Lung (tissue), 12 donors: Measurements from ENCODE around the gene ARMC7. TPM values are rescaled to one million over a fixed set of nuclear protein-coding genes. Genes with fewer than 3 reads are reported as not detected.

Source experiments
- ATAC-seq: fragments of 200-7000 bp; cut with Tn5 transposase; one replicate; pipeline ENCODE4 v1.9.1; 2020; ENCODE audit warnings: moderate number of reproducible peaks; ENCODE audit not compliant: insufficient read depth, low FRiP score
- DNase-seq, 3 donors: peaks; one replicate each; pipeline ENCODE4 v3.0.0-alpha.2; 2013 to 2017
- H3K27ac ChIP-seq, 2 donors: one replicate each; pipeline ENCODE4 v1.5.1; 2013; ENCODE audit warnings: mild to moderate bottlenecking in 2 of 2, moderate library complexity in 2 of 2, control low read depth in 1 of 2, inconsistent platforms in 1 of 2, low read depth in 1 of 2, low read length in 1 of 2
- H3K27me3 ChIP-seq, 3 donors: one replicate each; pipeline ENCODE4 v1.5.1; 2013; ENCODE audit warnings: low read length in 2 of 3; ENCODE audit not compliant: control insufficient read depth in 3 of 3, insufficient read depth in 3 of 3
- H3K36me3 ChIP-seq, 4 donors: one replicate each; pipeline ENCODE4 v1.5.1; 2013; ENCODE audit warnings: low read length in 4 of 4, mild to moderate bottlenecking in 1 of 4, moderate library complexity in 1 of 4; ENCODE audit not compliant: control insufficient read depth in 4 of 4, insufficient read depth in 4 of 4
- H3K4me1 ChIP-seq, 5 donors: one replicate each; pipeline ENCODE4 v1.5.1; 2013; ENCODE audit warnings: low read length in 5 of 5, mild to moderate bottlenecking in 2 of 5, moderate library complexity in 1 of 5; ENCODE audit not compliant: control insufficient read depth in 5 of 5, insufficient read depth in 5 of 5
- H3K4me3 ChIP-seq: one replicate; pipeline ENCODE4 v1.5.1; 2013; ENCODE audit warnings: mild to moderate bottlenecking, control low read depth, moderate library complexity
- H3K9ac ChIP-seq, 2 donors: one replicate each; pipeline ENCODE4 v1.5.1; 2013; ENCODE audit warnings: low read length in 2 of 2, control low read depth in 1 of 2; ENCODE audit not compliant: insufficient read depth in 1 of 2
- H3K9me3 ChIP-seq, 4 donors: one replicate each; pipeline ENCODE4 v1.5.1; 2013; ENCODE audit warnings: low read length in 3 of 4, mild to moderate bottlenecking in 1 of 4, moderate library complexity in 1 of 4; ENCODE audit not compliant: control insufficient read depth in 4 of 4, insufficient read depth in 3 of 4
- WGBS, 2 donors: extraction: QIAGEN DNeasy Blood & Tissue Kit; methylation state at CpG; one replicate each; pipeline ENCODE4 v1.1.7; 2013; 5-methylcytosine and 5-hydroxymethylcytosine counted together
- polyA plus RNA-seq, 2 donors: library from polyadenylated mRNA; stranded (reverse); fragments of 200-250 nt; gene quantifications; one replicate each; pipeline ENCODE4 v1.2.1, GENCODE V29; 2013
- total RNA-seq, 2 donors: library from RNA; depleted of rRNA in 1 of 2; stranded (reverse); fragments of >200 nt in 1 of 2; gene quantifications; one replicate each; pipeline ENCODE4 v1.2.1, GENCODE V29; 2014 to 2021
- TF ChIP-seq, protein P1 (sequence below): IDR thresholded peaks from 2 replicates; pipeline ENCODE4 v1.5.1; 2012; ENCODE audit warnings: mild to moderate bottlenecking; ENCODE audit errors: control extremely low read depth, extremely low read depth
- donor health status: control.
- donor health status: control.
- donor health status: Bipolar disorder and iron deficiency.
- donor health status: healthy.
- donor health status: DM: yes; HTN: yes; CAD: no.

ARMC7 gene
- total and polyA plus RNA-seq, 4 donors: 8.1 to 19.2 (median 11.8) TPM

DNA sequence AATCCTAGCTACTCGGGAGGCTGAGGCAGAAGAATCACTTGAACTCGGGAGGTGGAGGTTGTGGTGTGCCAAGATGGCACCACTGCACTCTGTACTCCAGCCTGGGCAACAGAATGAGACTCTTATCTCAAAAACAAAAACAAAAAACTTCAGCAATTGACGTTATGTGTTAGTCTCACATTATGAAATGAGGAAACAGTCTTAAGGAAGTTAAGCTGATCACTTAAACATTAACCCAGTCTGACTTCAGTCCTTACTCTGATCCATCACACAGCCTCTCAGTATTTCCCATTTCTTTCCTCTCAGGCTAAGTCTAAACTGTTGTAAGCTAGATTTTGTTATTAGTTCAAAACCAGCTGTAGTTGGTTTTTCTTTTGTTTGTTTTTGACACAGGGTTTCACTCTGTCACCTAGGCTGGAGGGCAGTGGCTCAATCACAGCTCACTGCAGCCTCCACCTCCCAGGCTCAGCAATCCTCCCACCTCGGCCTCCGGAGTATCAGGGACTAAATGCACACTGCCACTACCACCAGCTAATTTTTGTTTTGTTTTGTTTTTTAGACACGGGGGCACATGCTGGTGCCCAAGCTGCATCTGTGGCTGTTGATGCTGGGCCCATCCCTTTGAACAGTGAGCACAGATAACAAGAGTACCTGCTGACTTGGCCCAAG, 38.2 kb downstream of the ARMC7 start:
- H3K4me3 ChIP-seq: no peak overlapping the region
- H3K9me3 ChIP-seq: no peaks in the 10 kb centered on the region
- no peak overlapping the region for H3K9ac ChIP-seq
- peaks cover 0 to 13% (median 0%) of the 10 kb centered on the region in 5 donors for H3K4me1 ChIP-seq
- H3K27ac ChIP-seq: peak overlapping the region in 1 of 2 donors; percentile 27
- DNase-seq (no peak), ATAC-seq (no peak)
- WGBS, 2 donors: 73 to 75% methylated on average over 6 of the region's 6 CpGs
- H3K27me3 ChIP-seq: no peaks in the 10 kb centered on the region
- TF ChIP-seq, protein P1, sequence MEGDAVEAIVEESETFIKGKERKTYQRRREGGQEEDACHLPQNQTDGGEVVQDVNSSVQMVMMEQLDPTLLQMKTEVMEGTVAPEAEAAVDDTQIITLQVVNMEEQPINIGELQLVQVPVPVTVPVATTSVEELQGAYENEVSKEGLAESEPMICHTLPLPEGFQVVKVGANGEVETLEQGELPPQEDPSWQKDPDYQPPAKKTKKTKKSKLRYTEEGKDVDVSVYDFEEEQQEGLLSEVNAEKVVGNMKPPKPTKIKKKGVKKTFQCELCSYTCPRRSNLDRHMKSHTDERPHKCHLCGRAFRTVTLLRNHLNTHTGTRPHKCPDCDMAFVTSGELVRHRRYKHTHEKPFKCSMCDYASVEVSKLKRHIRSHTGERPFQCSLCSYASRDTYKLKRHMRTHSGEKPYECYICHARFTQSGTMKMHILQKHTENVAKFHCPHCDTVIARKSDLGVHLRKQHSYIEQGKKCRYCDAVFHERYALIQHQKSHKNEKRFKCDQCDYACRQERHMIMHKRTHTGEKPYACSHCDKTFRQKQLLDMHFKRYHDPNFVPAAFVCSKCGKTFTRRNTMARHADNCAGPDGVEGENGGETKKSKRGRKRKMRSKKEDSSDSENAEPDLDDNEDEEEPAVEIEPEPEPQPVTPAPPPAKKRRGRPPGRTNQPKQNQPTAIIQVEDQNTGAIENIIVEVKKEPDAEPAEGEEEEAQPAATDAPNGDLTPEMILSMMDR: no peak
- peaks cover 8 to 20% (median 18%) of the 10 kb centered on the region in 4 donors for H3K36me3 ChIP-seq

GRCh38 chr17:75151930-75152329, 42.2 kb downstream of the ARMC7 start:
- Histone ChIP-seq H3K36me3 (peaks cover 4 to 13% (median 6%) of the 10 kb centered on the region in 4 donors), H3K9ac (peak overlapping the region in 1 of 2 donors; percentile 19), H3K4me1 (peaks cover 0 to 20% (median 3%) of the 10 kb centered on the region in 5 donors), H3K4me3 (no peak overlapping the region), H3K27me3 (no peaks in the 10 kb centered on the region), H3K9me3 (no peaks in the 10 kb centered on the region), H3K27ac (no peak overlapping the region)
- TF ChIP-seq, protein P1: no peak
- peak in 2 of 3 donors; percentile 60 to 65 for DNase-seq
- 91 to 94% methylated on average over 6 of the region's 6 CpGs for WGBS, 2 donors
- no peak for ATAC-seq

DNA sequence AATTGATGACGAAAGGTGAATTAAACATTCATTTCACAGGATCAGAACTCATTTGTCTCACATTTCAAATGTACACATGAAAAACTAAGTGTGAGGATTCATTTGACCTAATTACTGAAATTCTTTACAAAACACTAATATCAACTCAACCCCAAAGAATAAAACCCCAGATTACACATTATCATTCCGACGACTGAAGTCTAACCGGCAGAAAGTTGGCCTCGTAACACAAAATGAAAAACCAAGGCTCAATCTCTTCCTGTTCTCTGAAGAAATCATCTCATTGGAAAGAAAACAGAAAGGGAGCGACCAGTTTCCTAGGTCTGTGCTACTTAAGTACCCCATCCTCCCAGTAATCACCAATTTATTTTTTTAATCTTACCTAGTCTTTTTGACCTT, 42.8 kb downstream of the ARMC7 start:
- H3K27ac ChIP-seq: no peak overlapping the region
- peaks cover 0 to 20% (median 3%) of the 10 kb centered on the region in 5 donors for H3K4me1 ChIP-seq
- H3K36me3 ChIP-seq: peaks cover 3 to 8% (median 5%) of the 10 kb centered on the region in 4 donors
- H3K4me3 ChIP-seq: no peak overlapping the region
- TF ChIP-seq, protein P1: no peak
- no peaks in the 10 kb centered on the region for H3K9me3 ChIP-seq
- peak overlapping the region; percentile 82 to 86 for H3K9ac ChIP-seq
- no peak for DNase-seq
- H3K27me3 ChIP-seq: no peaks in the 10 kb centered on the region
- ATAC-seq: no peak
- WGBS, 2 donors: 88 to 94% methylated on average over 6 of the region's 6 CpGs
